K562 (cell line): ENCODE results near the gene DCN. TPM values are rescaled to one million over a fixed set of nuclear protein-coding genes. Genes with fewer than 3 reads are reported as not detected.

Experiments
- ATAC-seq: fragments of 200-7000 bp; cut with Tn5 transposase; 3 replicates; pipeline ENCODE4 v1.9.1; 2020; ENCODE audit warnings: moderate library complexity
- BruUV-seq: library from RNA; stranded (reverse); fragments of 400-500 nt; replicated peaks from 2 replicates; lab custom pipeline; 2021; lab: Mats Ljungman, UMichigan
- CTCF ChIA-PET: fragments of 300-600 bp; formaldehyde crosslinking; extraction: SDS; loops from one replicate; lab custom pipeline; 2021; ENCODE audit warnings: low intra/inter-chr PET ratio; lab: Yijun Ruan, JAX
- POLR2A ChIA-PET: fragments of 300-600, 350-650 bp; sonication (Branson Sonifier 250); formaldehyde crosslinking; extraction: SDS; loops from one replicate; lab custom pipeline; 2021; ENCODE audit warnings: antibody characterized with exemption, inconsistent platforms; lab: Yijun Ruan, JAX
- DNase-seq, 4 experiments: peaks; one replicate each; pipeline versions ENCODE4 v3.0.0 to v3.0.0-alpha.2; 2011 to 2018; ENCODE audit warnings: low spot score in 3 of 4, mixed read lengths in 3 of 4; ENCODE audit errors: extremely low read depth in 1 of 4
- FAIRE-seq: peaks from 2 replicates; lab custom pipeline; 2011; peaks lifted over from hg19 to GRCh38; lab: Jason Lieb, UNC
- H2AFZ ChIP-seq: 2 replicates; pipeline ENCODE4 v1.6.0; 2011; ENCODE audit warnings: low read depth, low read length, control low read depth, inconsistent platforms
- H3K27ac ChIP-seq: fragments of 200-600 bp; 3 replicates; pipeline ENCODE4 v1.8.0; 2011; ENCODE audit warnings: low read depth, mild to moderate bottlenecking, control low read depth, inconsistent platforms, low read length, moderate library complexity, mixed read lengths; ENCODE audit errors: extremely low read depth
- H3K27me3 ChIP-seq, 2 experiments: fragments of 300-600 bp in 1 of 2; 2 replicates in 1 of 2; 3 replicates in 1 of 2; pipeline versions ENCODE4 v1.6.0 to v1.8.0; 2011; ENCODE audit warnings: inconsistent platforms in 2 of 2, low read length in 2 of 2, mild to moderate bottlenecking in 1 of 2, mixed read lengths in 1 of 2, moderate library complexity in 1 of 2; ENCODE audit not compliant: control insufficient read depth in 2 of 2, insufficient read depth in 2 of 2
- H3K36me3 ChIP-seq: fragments of 300-600 bp; 3 replicates; pipeline ENCODE4 v1.8.0; 2011; ENCODE audit warnings: mild to moderate bottlenecking, low read length, inconsistent platforms; ENCODE audit not compliant: control insufficient read depth, insufficient read depth
- H3K4me1 ChIP-seq, 2 experiments: fragments of 200-600 bp in 1 of 2; replicated peaks in 1 of 2; 2 replicates in 1 of 2; 3 replicates in 1 of 2; pipeline versions ENCODE4 v1.5.1 to v1.8.0; 2011; ENCODE audit warnings: inconsistent platforms in 2 of 2, low read length in 2 of 2, mild to moderate bottlenecking in 1 of 2, mixed read lengths in 1 of 2, moderate library complexity in 1 of 2; ENCODE audit not compliant: control insufficient read depth in 2 of 2, insufficient read depth in 2 of 2
- H3K4me2 ChIP-seq: 2 replicates; pipeline ENCODE4 v1.6.1; 2011; ENCODE audit warnings: low read length, control low read depth, inconsistent platforms, mixed read lengths; ENCODE audit not compliant: insufficient read depth
- H3K4me3 ChIP-seq: fragments of 200-600 bp; sonication (generic), shearing (Covaris generic); 2 replicates; pipeline ENCODE4 v1.5.1; 2016; ENCODE audit warnings: control low read depth, inconsistent platforms
- H3K79me2 ChIP-seq: fragments of 200-600 bp; 3 replicates; pipeline ENCODE4 v1.8.0; 2011; ENCODE audit warnings: low read length, inconsistent platforms; ENCODE audit not compliant: control insufficient read depth, insufficient read depth
- H3K9ac ChIP-seq, 2 experiments: 2 replicates each; pipeline versions ENCODE4 v1.6.0 to v1.6.1; 2011; ENCODE audit warnings: low read depth in 2 of 2, low read length in 2 of 2, control low read depth in 1 of 2, inconsistent platforms in 1 of 2, mild to moderate bottlenecking in 1 of 2, mixed read lengths in 1 of 2; ENCODE audit not compliant: insufficient read depth in 1 of 2
- H3K9me1 ChIP-seq: one replicate; pipeline ENCODE4 v1.6.0; 2011; ENCODE audit warnings: inconsistent platforms, mild to moderate bottlenecking, low read length, moderate library complexity; ENCODE audit not compliant: control insufficient read depth, insufficient read depth
- H3K9me3 ChIP-seq: replicated peaks from 2 replicates; pipeline ENCODE4 v1.5.1; 2011; ENCODE audit warnings: low read depth, low read length, inconsistent platforms; ENCODE audit not compliant: control insufficient read depth, insufficient read depth
- H4K20me1 ChIP-seq: replicated peaks from 2 replicates; pipeline ENCODE4 v1.6.1; 2011; ENCODE audit warnings: low read length, inconsistent platforms, mixed read lengths; ENCODE audit not compliant: control insufficient read depth, insufficient read depth
- ATF3 ChIP-seq, 2 experiments: fragments of 450-650 bp in 1 of 2; sonication (generic) in 1 of 2; formaldehyde crosslinking in 1 of 2; IDR thresholded peaks in 1 of 2; conservative IDR thresholded peaks in 1 of 2; 2 replicates each; pipeline versions ENCODE4 v1.6.1 to v1.8.1; 2016 to 2023; ENCODE audit warnings: mild to moderate bottlenecking in 2 of 2, moderate library complexity in 2 of 2, inconsistent platforms in 1 of 2, missing genetic modification reagents in 1 of 2
- CEBPG ChIP-seq, 3 experiments: fragments of 200-800 bp in 1 of 3; sonication (Bioruptor generic) in 1 of 3; sonication (generic) in 1 of 3; formaldehyde crosslinking in 1 of 3; IDR thresholded peaks in 2 of 3; conservative IDR thresholded peaks in 1 of 3; 2 replicates each; pipeline versions ENCODE4 v1.6.1 to v1.8.0; 2016 to 2022; ENCODE audit warnings: missing compliant biosample characterization in 2 of 3, missing genetic modification characterization in 2 of 3, mild to moderate bottlenecking in 1 of 3, missing genetic modification reagents in 1 of 3
- EHMT2 ChIP-seq: fragments of 450-650 bp; IDR thresholded peaks from 2 replicates; pipeline ENCODE4 v1.6.1; 2018; ENCODE audit warnings: antibody characterized with exemption
- ETS2 ChIP-seq: IDR thresholded peaks from 2 replicates; pipeline ENCODE4 v1.6.1; 2016; ENCODE audit warnings: borderline replicate concordance, missing genetic modification characterization, mild to moderate bottlenecking, moderate library complexity, missing compliant biosample characterization; ENCODE audit not compliant: poor library complexity, severe bottlenecking
- SP1 ChIP-seq: sonication (generic); formaldehyde crosslinking; IDR thresholded peaks from 2 replicates; pipeline ENCODE4 v1.8.1; 2022; ENCODE audit warnings: mild to moderate bottlenecking, missing genetic modification reagents
- TEAD4 ChIP-seq, 2 experiments: sonication (generic) in 1 of 2; formaldehyde crosslinking in 1 of 2; IDR thresholded peaks; 2 replicates each; pipeline versions ENCODE4 v1.6.1 to v1.8.0; 2012 to 2022; ENCODE audit warnings: borderline replicate concordance in 1 of 2, inconsistent platforms in 1 of 2, low read length in 1 of 2, mild to moderate bottlenecking in 1 of 2, missing genetic modification reagents in 1 of 2
- ZNF740 ChIP-seq, 3 experiments: fragments of 200-800 bp in 1 of 3; sonication (Bioruptor generic) in 1 of 3; sonication (generic) in 1 of 3; formaldehyde crosslinking in 1 of 3; IDR thresholded peaks; 2 replicates each; pipeline versions ENCODE4 v1.6.1 to v1.8.0; 2016 to 2022; ENCODE audit warnings: mild to moderate bottlenecking in 2 of 3, missing compliant biosample characterization in 2 of 3, missing genetic modification characterization in 2 of 3, missing genetic modification reagents in 1 of 3
- WGBS: fragments of 100-300 bp; shearing (Covaris generic); methylation state at CpG from one replicate; pipeline ENCODE4 v1.1.6; 2016; ENCODE audit warnings: low coverage, mixed read lengths; ENCODE audit not compliant: insufficient coverage; ENCODE audit errors: missing lambda C conversion rate; 5-methylcytosine and 5-hydroxymethylcytosine counted together
- in situ Hi-C: fragments of 300-500 bp; cut with MboI; formaldehyde crosslinking; loops from 4 replicates; pipeline ENCODE4 v1.15.0; 2018; ENCODE audit warnings: inconsistent platforms, mixed read lengths
- intact Hi-C: fragments of 100-400 bp; cut with micrococcal nuclease; formaldehyde crosslinking; loops from 2 replicates; pipeline ENCODE4 v1.14.2; 2022
- polyA plus RNA-seq, 8 experiments: library from polyadenylated mRNA; depleted of rRNA in 4 of 8; stranded (reverse) in 5 of 8; unstranded in 3 of 8; fragments of >200 nt; fragmentation: Nextera tagmentation in 2 of 8; fragmentation: Illumina TruSeq in 1 of 8; extraction: Ambion mirVana in 2 of 8; extraction: Trizol in 1 of 8; gene quantifications; 2 replicates each; pipeline versions ENCODE4 v1.2.1 to v1.2.3, GENCODE V29; 2011 to 2014; ENCODE audit warnings: inconsistent platforms in 1 of 8, missing spikeins in 1 of 8
- total RNA-seq, 7 experiments: library from RNA; depleted of rRNA in 6 of 7; stranded (reverse); fragments of >200 nt in 6 of 7; fragmentation: Illumina TruSeq in 2 of 7; extraction: Trizol in 2 of 7; gene quantifications; 2 replicates each; pipeline versions ENCODE4 v1.2.1 to v1.2.3, GENCODE V29; 2011 to 2021; ENCODE audit warnings: low replicate concordance in 1 of 7

Gene DCN
- total and polyA plus RNA-seq, 9 of the 15 experiments (the other 6 are each of a cell fraction or from before 2014, with no cell fraction given): 0.08 to 2.4 (median 0.31) TPM; not detected in 1

GRCh38 chr12:91098461-91098860 is 84.2 kb downstream of the DCN start:
- Histone ChIP-seq H3K9ac (no peak overlapping the region), H3K27ac (no peak overlapping the region), H4K20me1 (no peaks in the 10 kb centered on the region), H3K4me1 (no peaks in the 10 kb centered on the region), H3K9me1 (no peaks in the 10 kb centered on the region), H3K36me3 (no peaks in the 10 kb centered on the region), H2AFZ (no peak overlapping the region), H3K4me3 (no peak overlapping the region), H3K9me3 (no peaks in the 10 kb centered on the region), H3K79me2 (no peaks in the 10 kb centered on the region), H3K27me3 (no peaks in the 10 kb centered on the region), H3K4me2 (no peak overlapping the region)
- ChIA-PET POLR2A (no interaction called here), CTCF (no interaction called here)
- TF ChIP-seq TEAD4 (IDR thresholded peaks at IDR 0.05; ENCODE audit: low read length) (no peak), TEAD4 (CRISPR knock-in tag; IDR thresholded peaks at IDR 0.05; ENCODE audit: borderline replicate concordance) (no peak), SP1 (CRISPR knock-in tag) (no peak), CEBPG (CRISPR knock-in tag; IDR thresholded peaks at IDR 0.05) (no peak), CEBPG (tag; conservative IDR thresholded peaks at IDR 0.05 in 1 of 2, IDR thresholded peaks at IDR 0.05 in 1 of 2) (no peak), ETS2 (no peak), EHMT2 (no peak)
- ATAC-seq (no peak), FAIRE-seq (no peak), DNase-seq (no peak)
- in situ Hi-C loops (no loop called here), intact Hi-C loops (no loop called here)
- BruUV-seq: no TSS peak

- Histone ChIP-seq H3K4me3 (no peak overlapping the region), H3K4me2 (no peak overlapping the region), H3K36me3 (no peaks in the 10 kb centered on the region), H3K27me3 (no peaks in the 10 kb centered on the region), H2AFZ (no peak overlapping the region), H3K9me3 (no peaks in the 10 kb centered on the region), H3K9me1 (no peaks in the 10 kb centered on the region), H3K4me1 (no peaks in the 10 kb centered on the region), H3K27ac (no peak overlapping the region), H3K79me2 (no peaks in the 10 kb centered on the region), H3K9ac (no peak overlapping the region), H4K20me1 (no peaks in the 10 kb centered on the region)
- in situ Hi-C loops (no loop called here), intact Hi-C loops (no loop called here)
- TF ChIP-seq ZNF740 (CRISPR knock-in tag; IDR thresholded peaks at IDR 0.05) (no peak), ZNF740 (tag; IDR thresholded peaks at IDR 0.05) (no peak), ATF3 (IDR thresholded peaks at IDR 0.05) (peak; percentile 53; the same call in 1 of the 2 replicates), ATF3 (CRISPR knock-in tag; conservative IDR thresholded peaks at IDR 0.05) (no peak)
- CTCF ChIA-PET: interaction anchor here (0.7 kb wide), 1 partner anchor 964 kb away, joined by 3 read pairs; no protein-coding TSS in a partner anchor
- no TSS peak for BruUV-seq
- POLR2A ChIA-PET: no interaction called here
- WGBS: 0% methylated on average over 1 of the region's 1 CpG
- ATAC-seq: no peak
- no peak for DNase-seq
- FAIRE-seq: no peak
Observed at GRCh38 chr12:91094957-91095356, 87.7 kb downstream of the DCN start.
